Erythroblast (primary cell): ENCODE results near the gene TBC1D16.

Experiments
- GATA1 ChIP-seq: IDR thresholded peaks from 2 replicates; pipeline ENCODE4 v1.6.1; 2011; ENCODE audit warnings: low read depth, mild to moderate bottlenecking, control low read depth, low read length, moderate library complexity
- POLR2A ChIP-seq: IDR thresholded peaks from 2 replicates; pipeline ENCODE4 v1.6.1; 2011; ENCODE audit warnings: mild to moderate bottlenecking, low read length

DNA sequence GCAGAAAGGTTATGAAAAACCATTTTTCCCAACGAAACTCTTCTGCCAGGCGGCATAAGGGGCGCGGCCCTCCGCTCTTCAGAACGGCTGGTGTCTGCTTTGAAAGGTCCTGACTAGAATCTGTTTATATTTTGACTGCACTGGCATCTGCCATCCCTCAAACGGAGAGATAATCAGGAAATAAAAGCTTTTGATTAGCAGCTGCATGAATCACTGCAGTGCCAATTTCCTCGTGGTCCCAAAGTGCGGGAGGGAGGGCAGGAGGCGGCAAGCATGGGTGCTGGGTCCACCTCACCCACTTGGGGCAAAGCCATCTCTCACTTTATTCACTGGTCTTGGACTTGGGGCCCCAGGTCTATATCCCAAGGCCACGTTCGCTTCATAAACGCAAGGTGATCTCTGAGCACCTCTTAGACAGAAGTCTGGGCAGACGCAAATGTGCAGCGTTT lies 49.7 kb downstream of the TBC1D16 start:
- TF ChIP-seq POLR2A = no peak
- no peak for TF ChIP-seq GATA1
